K562 (cell line): ENCODE data around the gene GPR176. TPM values are rescaled to one million over a fixed set of nuclear protein-coding genes. Genes with fewer than 3 reads are reported as not detected.

ENCODE experiments used
- ATAC-seq: fragments of 200-7000 bp; cut with Tn5 transposase; 3 replicates; pipeline ENCODE4 v1.9.1; 2020; ENCODE audit warnings: moderate library complexity
- BruUV-seq: library from RNA; stranded (reverse); fragments of 400-500 nt; replicated peaks from 2 replicates; lab custom pipeline; 2021; lab: Mats Ljungman, UMichigan
- CTCF ChIA-PET: fragments of 300-600 bp; formaldehyde crosslinking; extraction: SDS; loops from one replicate; lab custom pipeline; 2021; ENCODE audit warnings: low intra/inter-chr PET ratio; lab: Yijun Ruan, JAX
- POLR2A ChIA-PET: fragments of 300-600, 350-650 bp; sonication (Branson Sonifier 250); formaldehyde crosslinking; extraction: SDS; loops from one replicate; lab custom pipeline; 2021; ENCODE audit warnings: antibody characterized with exemption, inconsistent platforms; lab: Yijun Ruan, JAX
- DNase-seq, 4 experiments: peaks; one replicate each; pipeline versions ENCODE4 v3.0.0 to v3.0.0-alpha.2; 2011 to 2018; ENCODE audit warnings: low spot score in 3 of 4, mixed read lengths in 3 of 4; ENCODE audit errors: extremely low read depth in 1 of 4
- FAIRE-seq: peaks from 2 replicates; lab custom pipeline; 2011; peaks lifted over from hg19 to GRCh38; lab: Jason Lieb, UNC
- H2AFZ ChIP-seq: 2 replicates; pipeline ENCODE4 v1.6.0; 2011; ENCODE audit warnings: low read depth, low read length, control low read depth, inconsistent platforms
- H3K27ac ChIP-seq: fragments of 200-600 bp; 3 replicates; pipeline ENCODE4 v1.8.0; 2011; ENCODE audit warnings: low read depth, mild to moderate bottlenecking, control low read depth, inconsistent platforms, low read length, moderate library complexity, mixed read lengths; ENCODE audit errors: extremely low read depth
- H3K27me3 ChIP-seq, 2 experiments: fragments of 300-600 bp in 1 of 2; 2 replicates in 1 of 2; 3 replicates in 1 of 2; pipeline versions ENCODE4 v1.6.0 to v1.8.0; 2011; ENCODE audit warnings: inconsistent platforms in 2 of 2, low read length in 2 of 2, mild to moderate bottlenecking in 1 of 2, mixed read lengths in 1 of 2, moderate library complexity in 1 of 2; ENCODE audit not compliant: control insufficient read depth in 2 of 2, insufficient read depth in 2 of 2
- H3K36me3 ChIP-seq: fragments of 300-600 bp; 3 replicates; pipeline ENCODE4 v1.8.0; 2011; ENCODE audit warnings: mild to moderate bottlenecking, low read length, inconsistent platforms; ENCODE audit not compliant: control insufficient read depth, insufficient read depth
- H3K4me1 ChIP-seq, 2 experiments: fragments of 200-600 bp in 1 of 2; replicated peaks in 1 of 2; 2 replicates in 1 of 2; 3 replicates in 1 of 2; pipeline versions ENCODE4 v1.5.1 to v1.8.0; 2011; ENCODE audit warnings: inconsistent platforms in 2 of 2, low read length in 2 of 2, mild to moderate bottlenecking in 1 of 2, mixed read lengths in 1 of 2, moderate library complexity in 1 of 2; ENCODE audit not compliant: control insufficient read depth in 2 of 2, insufficient read depth in 2 of 2
- H3K4me2 ChIP-seq: 2 replicates; pipeline ENCODE4 v1.6.1; 2011; ENCODE audit warnings: low read length, control low read depth, inconsistent platforms, mixed read lengths; ENCODE audit not compliant: insufficient read depth
- H3K4me3 ChIP-seq: fragments of 200-600 bp; sonication (generic), shearing (Covaris generic); 2 replicates; pipeline ENCODE4 v1.5.1; 2016; ENCODE audit warnings: control low read depth, inconsistent platforms
- H3K79me2 ChIP-seq: fragments of 200-600 bp; 3 replicates; pipeline ENCODE4 v1.8.0; 2011; ENCODE audit warnings: low read length, inconsistent platforms; ENCODE audit not compliant: control insufficient read depth, insufficient read depth
- H3K9ac ChIP-seq, 2 experiments: 2 replicates each; pipeline versions ENCODE4 v1.6.0 to v1.6.1; 2011; ENCODE audit warnings: low read depth in 2 of 2, low read length in 2 of 2, control low read depth in 1 of 2, inconsistent platforms in 1 of 2, mild to moderate bottlenecking in 1 of 2, mixed read lengths in 1 of 2; ENCODE audit not compliant: insufficient read depth in 1 of 2
- H3K9me1 ChIP-seq: one replicate; pipeline ENCODE4 v1.6.0; 2011; ENCODE audit warnings: inconsistent platforms, mild to moderate bottlenecking, low read length, moderate library complexity; ENCODE audit not compliant: control insufficient read depth, insufficient read depth
- H3K9me3 ChIP-seq: replicated peaks from 2 replicates; pipeline ENCODE4 v1.5.1; 2011; ENCODE audit warnings: low read depth, low read length, inconsistent platforms; ENCODE audit not compliant: control insufficient read depth, insufficient read depth
- H4K20me1 ChIP-seq: replicated peaks from 2 replicates; pipeline ENCODE4 v1.6.1; 2011; ENCODE audit warnings: low read length, inconsistent platforms, mixed read lengths; ENCODE audit not compliant: control insufficient read depth, insufficient read depth
- CTCF ChIP-seq, 3 experiments: IDR thresholded peaks in 2 of 3; conservative IDR thresholded peaks in 1 of 3; 2 replicates each; pipeline ENCODE4 v1.5.1; 2011 to 2012; ENCODE audit warnings: low read length in 3 of 3, mild to moderate bottlenecking in 3 of 3, control low read depth in 2 of 3, improper control_type of control experiment in 1 of 3, inconsistent platforms in 1 of 3, low read depth in 1 of 3, mixed read lengths in 1 of 3, moderate library complexity in 1 of 3; ENCODE audit not compliant: insufficient read depth in 2 of 3
- DIDO1 ChIP-seq: fragments of 450-650 bp; IDR thresholded peaks from 2 replicates; pipeline ENCODE4 v1.6.1; 2016; ENCODE audit warnings: low read depth, missing biosample characterization, missing genetic modification characterization
- MLLT1 ChIP-seq, 2 experiments: fragments of 450-650 bp; IDR thresholded peaks; 2 replicates each; pipeline ENCODE4 v1.6.1; 2016
- NCOA2 ChIP-seq, 2 experiments: fragments of 450-650 bp; IDR thresholded peaks; 2 replicates each; pipeline ENCODE4 v1.6.1; 2018; ENCODE audit warnings: mild to moderate bottlenecking in 2 of 2, moderate library complexity in 1 of 2; ENCODE audit not compliant: partially characterized antibody in 2 of 2
- PPARD ChIP-seq: fragments of 250-450 bp; sonication (Bioruptor Pico); IDR thresholded peaks from 2 replicates; pipeline ENCODE4 v1.8.0; 2022; ENCODE audit warnings: inconsistent platforms, mild to moderate bottlenecking, moderate library complexity
- TBL1XR1 ChIP-seq, 2 experiments: IDR thresholded peaks; 2 replicates each; pipeline ENCODE4 v1.6.1; 2012; ENCODE audit warnings: improper control_type of control experiment in 2 of 2, low read length in 2 of 2, mild to moderate bottlenecking in 1 of 2
- THRB ChIP-seq: fragments of 450-650 bp; formaldehyde crosslinking; conservative IDR thresholded peaks from 2 replicates; pipeline ENCODE4 v1.4.0; 2022; ENCODE audit warnings: mild to moderate bottlenecking, missing genetic modification characterization
- ZNF175 ChIP-seq: fragments of 200-800 bp; sonication (Bioruptor generic); IDR thresholded peaks from 2 replicates; pipeline ENCODE4 v1.6.1; 2016; ENCODE audit warnings: low read depth, mild to moderate bottlenecking, missing genetic modification characterization, missing compliant biosample characterization
- ZNF197 ChIP-seq: fragments of 200-800 bp; sonication (Bioruptor generic); IDR thresholded peaks from 2 replicates; pipeline ENCODE4 v1.6.1; 2016; ENCODE audit warnings: low read depth, missing genetic modification characterization, missing compliant biosample characterization
- ZNF212 ChIP-seq: fragments of 450-650 bp; formaldehyde crosslinking; IDR thresholded peaks from 2 replicates; pipeline ENCODE4 v1.4.0; 2020; ENCODE audit warnings: mild to moderate bottlenecking
- ZNF609 ChIP-seq: sonication (generic); formaldehyde crosslinking; IDR thresholded peaks from 2 replicates; pipeline ENCODE4 v1.8.1; 2023; ENCODE audit warnings: missing genetic modification reagents, mild to moderate bottlenecking, borderline replicate concordance
- ZNF644 ChIP-seq: fragments of 200-800 bp; sonication (Bioruptor generic); IDR thresholded peaks from 2 replicates; pipeline ENCODE4 v1.6.1; 2016; ENCODE audit warnings: low read depth, missing genetic modification characterization, missing compliant biosample characterization
- WGBS: fragments of 100-300 bp; shearing (Covaris generic); methylation state at CpG from one replicate; pipeline ENCODE4 v1.1.6; 2016; ENCODE audit warnings: low coverage, mixed read lengths; ENCODE audit not compliant: insufficient coverage; ENCODE audit errors: missing lambda C conversion rate; 5-methylcytosine and 5-hydroxymethylcytosine counted together
- in situ Hi-C: fragments of 300-500 bp; cut with MboI; formaldehyde crosslinking; loops from 4 replicates; pipeline ENCODE4 v1.15.0; 2018; ENCODE audit warnings: inconsistent platforms, mixed read lengths
- intact Hi-C: fragments of 100-400 bp; cut with micrococcal nuclease; formaldehyde crosslinking; loops from 2 replicates; pipeline ENCODE4 v1.14.2; 2022
- polyA plus RNA-seq, 8 experiments: library from polyadenylated mRNA; depleted of rRNA in 4 of 8; stranded (reverse) in 5 of 8; unstranded in 3 of 8; fragments of >200 nt; fragmentation: Nextera tagmentation in 2 of 8; fragmentation: Illumina TruSeq in 1 of 8; extraction: Ambion mirVana in 2 of 8; extraction: Trizol in 1 of 8; gene quantifications; 2 replicates each; pipeline versions ENCODE4 v1.2.1 to v1.2.3, GENCODE V29; 2011 to 2014; ENCODE audit warnings: inconsistent platforms in 1 of 8, missing spikeins in 1 of 8
- total RNA-seq, 7 experiments: library from RNA; depleted of rRNA in 6 of 7; stranded (reverse); fragments of >200 nt in 6 of 7; fragmentation: Illumina TruSeq in 2 of 7; extraction: Trizol in 2 of 7; gene quantifications; 2 replicates each; pipeline versions ENCODE4 v1.2.1 to v1.2.3, GENCODE V29; 2011 to 2021; ENCODE audit warnings: low replicate concordance in 1 of 7

Gene GPR176
- total and polyA plus RNA-seq, 9 of the 15 experiments (the other 6 are each of a cell fraction or from before 2014, with no cell fraction given): 0.03 to 1.2 (median 0.76) TPM

- Histone ChIP-seq H3K9ac (no peak overlapping the region), H3K4me1 (peaks cover 0 to 6% of the 10 kb centered on the region in 2 experiments; a peak in 3 of 5 replicates), H3K79me2 (peaks cover 10% of the 10 kb centered on the region), H3K36me3 (no peaks in the 10 kb centered on the region), H3K9me1 (no peaks in the 10 kb centered on the region), H3K4me2 (no peak overlapping the region), H2AFZ (no peak overlapping the region), H3K27ac (no peak overlapping the region), H3K9me3 (no peaks in the 10 kb centered on the region), H3K4me3 (no peak overlapping the region), H3K27me3 (no peaks in the 10 kb centered on the region), H4K20me1 (no peaks in the 10 kb centered on the region)
- in situ Hi-C loops: loop anchor here (5.0 to 25.0 kb wide), 2 partner anchors 134 to 224 kb away; partner anchors contain the start of gene GPR176
- FAIRE-seq (no peak), ATAC-seq (no peak), DNase-seq (no peak)
- ChIA-PET CTCF (interaction anchor here (4.6 kb wide), 1 partner anchor 486 kb away, joined by 22 read pairs; no protein-coding TSS in a partner anchor), POLR2A (interaction anchor here (1.1 to 1.4 kb wide), 2 partner anchors 10 to 243 kb away, joined by 3 read pairs; no protein-coding TSS in a partner anchor)
- intact Hi-C loops: loop anchor here (5.0 kb wide), 4 partner anchors 139 to 484 kb away; no protein-coding TSS in a partner anchor
- BruUV-seq: no TSS peak
- no peak for TF ChIP-seq ZNF212 (CRISPR knock-in tag)
- TF ChIP-seq ZNF197 (CRISPR knock-in tag): no peak
- no peak for TF ChIP-seq DIDO1 (tag)
- no peak for TF ChIP-seq TBL1XR1 (IDR thresholded peaks at IDR 0.05; ENCODE audit: low read length in 2 of 2)
- no peak for TF ChIP-seq ZNF175
- TF ChIP-seq THRB (CRISPR knock-in tag): no peak
- no peak for TF ChIP-seq PPARD (CRISPR knock-in tag)
- TF ChIP-seq CTCF (IDR thresholded peaks at IDR 0.05 in 2 of 3, conservative IDR thresholded peaks at IDR 0.05 in 1 of 3; ENCODE audit: insufficient read depth in 2 of 3, low read depth in 1 of 3, low read length in 3 of 3): no peak
- no peak for TF ChIP-seq ZNF644 (tag)
- no peak for TF ChIP-seq ZNF609 (CRISPR knock-in tag)
- TF ChIP-seq NCOA2 (IDR thresholded peaks at IDR 0.05; ENCODE audit: partially characterized antibody in 2 of 2): no peak
- no peak for TF ChIP-seq MLLT1 (IDR thresholded peaks at IDR 0.05)
- WGBS: 45% methylated on average over 4 of the region's 4 CpGs
Measured at GRCh38 chr15:39788108-39788507, 132.0 kb downstream of the GPR176 start.
